Mesenchymal stem cell (in vitro differentiated cells and primary cell): ENCODE measurements around the gene TTI1.
"Not testable (repeated sequence)": the region's sequence is repeated elsewhere in the genome, so short reads cannot be mapped to it uniquely, and the experiment has no call there.

Source experiments
- DNase-seq: peaks from one replicate; pipeline ENCODE4 v3.0.0-alpha.2; 2013
- H2AFZ ChIP-seq: one replicate; pipeline ENCODE4 v1.6.1; 2013; ENCODE audit warnings: low read depth, mild to moderate bottlenecking, control low read depth, inconsistent platforms, low read length, moderate library complexity
- H2AK5ac ChIP-seq: 2 replicates; pipeline ENCODE4 v1.6.1; 2013; ENCODE audit warnings: low read length, moderate library complexity, mild to moderate bottlenecking, inconsistent platforms; ENCODE audit not compliant: severe bottlenecking
- H2BK120ac ChIP-seq: one replicate; pipeline ENCODE4 v1.6.1; 2013; ENCODE audit warnings: low read depth, mild to moderate bottlenecking, inconsistent platforms, low read length, moderate library complexity
- H2BK12ac ChIP-seq, 2 experiments: one replicate each; pipeline ENCODE4 v1.6.1; 2013; ENCODE audit warnings: inconsistent platforms in 2 of 2, low read length in 2 of 2, mild to moderate bottlenecking in 2 of 2, moderate library complexity in 2 of 2, control low read depth in 1 of 2
- H2BK15ac ChIP-seq: one replicate; pipeline ENCODE4 v1.6.1; 2013; ENCODE audit warnings: mild to moderate bottlenecking, low read depth, inconsistent platforms; ENCODE audit not compliant: poor library complexity, severe bottlenecking
- H2BK5ac ChIP-seq: 2 replicates; pipeline ENCODE4 v1.6.1; 2013; ENCODE audit warnings: low read depth, mild to moderate bottlenecking, low read length, control low read depth, inconsistent platforms; ENCODE audit not compliant: poor library complexity, severe bottlenecking
- H3K14ac ChIP-seq, 2 experiments: one replicate each; pipeline ENCODE4 v1.6.1; 2013; ENCODE audit warnings: inconsistent platforms in 2 of 2, low read length in 2 of 2, control low read depth in 1 of 2, mild to moderate bottlenecking in 1 of 2, moderate library complexity in 1 of 2
- H3K18ac ChIP-seq, 2 experiments: one replicate each; pipeline ENCODE4 v1.6.1; 2013; ENCODE audit warnings: inconsistent platforms in 2 of 2, low read length in 2 of 2, control low read depth in 1 of 2, low read depth in 1 of 2, mild to moderate bottlenecking in 1 of 2
- H3K23ac ChIP-seq, 2 experiments: one replicate each; pipeline ENCODE4 v1.6.1; 2013; ENCODE audit warnings: inconsistent platforms in 2 of 2, low read length in 2 of 2, mild to moderate bottlenecking in 2 of 2, moderate library complexity in 2 of 2, control low read depth in 1 of 2
- H3K27ac ChIP-seq: 2 replicates; pipeline ENCODE4 v1.5.1; 2013; ENCODE audit warnings: mild to moderate bottlenecking, moderate library complexity, low read length, control low read depth, inconsistent platforms; ENCODE audit not compliant: poor library complexity, severe bottlenecking
- H3K27me3 ChIP-seq, 2 experiments: 2 replicates each; pipeline versions ENCODE4 v1.6.1 to v1.7.0; 2013; ENCODE audit warnings: low read length in 2 of 2, mild to moderate bottlenecking in 2 of 2, moderate library complexity in 2 of 2, control low read depth in 1 of 2, inconsistent platforms in 1 of 2; ENCODE audit not compliant: control insufficient read depth in 1 of 2, insufficient read depth in 1 of 2
- H3K36me3 ChIP-seq, 2 experiments: 2 replicates each; pipeline versions ENCODE4 v1.6.1 to v1.7.0; 2013; ENCODE audit warnings: low read length in 2 of 2, control low read depth in 1 of 2, inconsistent platforms in 1 of 2, low read depth in 1 of 2, mild to moderate bottlenecking in 1 of 2; ENCODE audit not compliant: insufficient read depth in 2 of 2, control insufficient read depth in 1 of 2
- H3K4ac ChIP-seq, 2 experiments: one replicate each; pipeline ENCODE4 v1.6.1; 2013; ENCODE audit warnings: inconsistent platforms in 2 of 2, low read length in 2 of 2, mild to moderate bottlenecking in 2 of 2, moderate library complexity in 2 of 2, control low read depth in 1 of 2, low read depth in 1 of 2
- H3K4me1 ChIP-seq: 2 replicates; pipeline ENCODE4 v1.6.1; 2013; ENCODE audit warnings: low read depth, low read length, control low read depth; ENCODE audit not compliant: control insufficient read depth, insufficient read depth
- H3K4me2 ChIP-seq: 2 replicates; pipeline ENCODE4 v1.6.1; 2013; ENCODE audit warnings: low read length, mild to moderate bottlenecking, inconsistent platforms; ENCODE audit not compliant: poor library complexity, severe bottlenecking
- H3K4me3 ChIP-seq, 2 experiments: 2 replicates each; pipeline versions ENCODE4 v1.5.1 to v1.7.0; 2013; ENCODE audit warnings: low read length in 2 of 2, mild to moderate bottlenecking in 2 of 2, control low read depth in 1 of 2, low read depth in 1 of 2; ENCODE audit not compliant: insufficient read depth in 1 of 2
- H3K79me1 ChIP-seq: replicated peaks from 2 replicates; pipeline ENCODE4 v1.6.1; 2013; ENCODE audit warnings: mild to moderate bottlenecking, control low read depth, low read length, inconsistent platforms; ENCODE audit not compliant: poor library complexity, severe bottlenecking
- H3K9ac ChIP-seq: 2 replicates; pipeline ENCODE4 v1.7.0; 2013; ENCODE audit warnings: mild to moderate bottlenecking, low read length, moderate library complexity
- H3K9me3 ChIP-seq: 2 replicates; pipeline ENCODE4 v1.7.0; 2013; ENCODE audit warnings: mild to moderate bottlenecking, low read length; ENCODE audit not compliant: control insufficient read depth
- H4K8ac ChIP-seq: one replicate; pipeline ENCODE4 v1.6.1; 2013; ENCODE audit warnings: inconsistent platforms, mild to moderate bottlenecking, low read length, moderate library complexity
- H4K91ac ChIP-seq: one replicate; pipeline ENCODE4 v1.6.1; 2013; ENCODE audit warnings: mild to moderate bottlenecking, low read length, inconsistent platforms
- WGBS: methylation state at CpG from one replicate; pipeline ENCODE4 v1.1.7; 2013; ENCODE audit warnings: mixed read lengths; 5-methylcytosine and 5-hydroxymethylcytosine counted together

The TTI1 gene

DNA sequence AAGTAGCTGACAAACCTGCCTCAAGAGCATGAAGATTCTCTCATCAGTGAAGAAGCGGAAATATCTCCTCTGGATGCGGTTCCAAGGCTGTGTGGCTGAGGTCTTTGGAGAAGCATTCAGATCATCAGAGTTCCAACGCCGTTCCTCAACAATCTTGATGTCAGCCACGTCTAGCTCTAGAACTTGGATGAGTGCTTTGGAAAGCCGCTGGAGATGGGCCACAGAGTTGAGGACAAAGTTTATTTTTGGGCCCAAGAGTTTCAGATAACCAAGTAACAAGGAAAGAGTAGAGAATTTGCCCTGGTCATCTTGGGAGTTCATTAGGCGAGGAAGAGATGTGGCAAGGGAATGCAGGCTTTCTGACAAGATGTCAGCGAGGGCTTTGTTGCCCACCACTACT, 20.9 kb downstream of the TTI1 start:
- H2BK120ac ChIP-seq = no peak overlapping the region
- no peak overlapping the region for H4K8ac ChIP-seq
- no peak overlapping the region for H3K4ac ChIP-seq
- no peak overlapping the region for H3K4me3 ChIP-seq
- H4K91ac ChIP-seq = no peak overlapping the region
- WGBS = 95% methylated on average over 8 of the region's 8 CpGs
- H2BK5ac ChIP-seq = no peak overlapping the region
- H2AK5ac ChIP-seq = no peak overlapping the region
- H2BK12ac ChIP-seq = no peak overlapping the region
- H3K27me3 ChIP-seq = no peaks in the 10 kb centered on the region
- H3K9ac ChIP-seq = no peak overlapping the region
- no peak overlapping the region for H3K14ac ChIP-seq
- H2BK15ac ChIP-seq = no peak overlapping the region
- no peak for DNase-seq
- H3K27ac ChIP-seq = no peak overlapping the region
- no peak overlapping the region for H2AFZ ChIP-seq
- no peak overlapping the region for H3K4me2 ChIP-seq
- H3K18ac ChIP-seq = no peak overlapping the region
- no peaks in the 10 kb centered on the region for H3K4me1 ChIP-seq
- H3K79me1 ChIP-seq = peaks cover 52% of the 10 kb centered on the region
- H3K9me3 ChIP-seq = peaks cover 13% of the 10 kb centered on the region
- no peak overlapping the region for H3K23ac ChIP-seq
- peaks cover 27 to 74% of the 10 kb centered on the region in 2 experiments for H3K36me3 ChIP-seq

GRCh38 chr20:38011696-38012095, 21.6 kb downstream of the TTI1 start:
- H2BK12ac ChIP-seq = no peak overlapping the region
- H2BK120ac ChIP-seq = no peak overlapping the region
- no peak overlapping the region for H3K14ac ChIP-seq
- 95% methylated on average over 5 of the region's 5 CpGs for WGBS
- H3K4me2 ChIP-seq = no peak overlapping the region
- no peak overlapping the region for H3K23ac ChIP-seq
- no peak overlapping the region for H3K27ac ChIP-seq
- peaks cover 50% of the 10 kb centered on the region for H3K79me1 ChIP-seq
- H3K9ac ChIP-seq = no peak overlapping the region
- no peak overlapping the region for H4K91ac ChIP-seq
- no peak overlapping the region for H3K4ac ChIP-seq
- H3K9me3 ChIP-seq = peaks cover 7% of the 10 kb centered on the region
- no peak overlapping the region for H3K18ac ChIP-seq
- peaks cover 24 to 73% of the 10 kb centered on the region in 2 experiments for H3K36me3 ChIP-seq
- no peak overlapping the region for H2BK5ac ChIP-seq
- H3K27me3 ChIP-seq = no peaks in the 10 kb centered on the region
- no peaks in the 10 kb centered on the region for H3K4me1 ChIP-seq
- no peak for DNase-seq
- no peak overlapping the region for H4K8ac ChIP-seq
- H2AK5ac ChIP-seq = no peak overlapping the region
- no peak overlapping the region for H2BK15ac ChIP-seq
- no peak overlapping the region for H2AFZ ChIP-seq
- H3K4me3 ChIP-seq = no peak overlapping the region

DNA sequence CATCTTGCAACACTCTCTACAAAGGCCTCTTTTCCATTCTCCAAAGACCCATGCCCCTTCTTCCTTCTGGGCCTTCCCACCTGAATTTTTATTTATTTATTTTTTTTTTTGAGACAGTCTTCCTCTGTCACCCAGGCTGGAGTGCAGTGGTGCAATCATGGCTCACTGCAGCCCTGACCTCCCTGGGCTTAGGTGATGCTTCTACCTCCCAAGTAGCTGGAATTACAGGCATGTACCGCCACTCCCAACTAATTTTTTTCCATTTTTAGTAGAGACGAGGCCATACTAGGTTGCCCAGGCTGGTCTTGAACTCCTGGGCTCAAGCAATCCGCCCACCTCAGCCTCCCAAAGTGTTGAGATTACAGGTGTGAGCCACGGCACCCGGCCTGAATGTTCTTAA, 23.8 kb downstream of the TTI1 start:
- not testable (repeated sequence) for H3K18ac ChIP-seq, H3K4me3 ChIP-seq, H2BK12ac ChIP-seq, H3K4me2 ChIP-seq, H2BK15ac ChIP-seq, H3K9ac ChIP-seq, H3K27ac ChIP-seq, H2AFZ ChIP-seq, H2BK5ac ChIP-seq, DNase-seq, H3K4ac ChIP-seq, H3K4me1 ChIP-seq, H4K8ac ChIP-seq, H2BK120ac ChIP-seq, H2AK5ac ChIP-seq, H3K9me3 ChIP-seq, H4K91ac ChIP-seq, H3K27me3 ChIP-seq, H3K23ac ChIP-seq, H3K14ac ChIP-seq
- Histone ChIP-seq H3K36me3 (peaks cover 20 to 61% of the 10 kb centered on the region in 2 experiments), H3K79me1 (peaks cover 40% of the 10 kb centered on the region)
- WGBS = 95% methylated on average over 5 of the region's 5 CpGs

- 100% methylated on average over 2 of the region's 5 CpGs for WGBS
- Histone ChIP-seq H3K4me1 (peaks cover 2% of the 10 kb centered on the region), H4K8ac (no peak overlapping the region), H3K4ac (no peak overlapping the region), H3K9me3 (no peaks in the 10 kb centered on the region), H2AK5ac (no peak overlapping the region), H3K27me3 (no peaks in the 10 kb centered on the region), H3K9ac (no peak overlapping the region), H3K14ac (no peak overlapping the region), H3K36me3 (peaks cover 15 to 59% of the 10 kb centered on the region in 2 experiments), H3K4me3 (no peak overlapping the region), H3K18ac (no peak overlapping the region), H2BK15ac (no peak overlapping the region), H2BK120ac (no peak overlapping the region), H2BK5ac (no peak overlapping the region), H4K91ac (no peak overlapping the region), H3K79me1 (peaks cover 36% of the 10 kb centered on the region), H3K27ac (no peak overlapping the region), H3K23ac (no peak overlapping the region), H2AFZ (no peak overlapping the region), H2BK12ac (no peak overlapping the region), H3K4me2 (no peak overlapping the region)
- DNase-seq = no peak
These were observed 24.9 kb downstream of the TTI1 start for GRCh38 chr20:38008233-38008944.
